MM.1S (cell line): ENCODE measurements around the gene ADARB1.

Source experiments
- DNase-seq: peaks from one replicate; pipeline ENCODE4 v3.0.0-alpha.2; 2015
- H2AFZ ChIP-seq: fragments of 300-600 bp; sonication (generic); 2 replicates; pipeline ENCODE4 v1.6.0; 2016; ENCODE audit warnings: antibody characterized with exemption, low read length
- H3F3A ChIP-seq: fragments of 300-600 bp; sonication (generic); 2 replicates; pipeline ENCODE4 v1.6.1; 2016; ENCODE audit warnings: mild to moderate bottlenecking, antibody characterized with exemption, low read length, moderate library complexity, mixed read lengths; ENCODE audit not compliant: insufficient read depth
- H3K27ac ChIP-seq: fragments of 300-600 bp; sonication (generic); 2 replicates; pipeline ENCODE4 v1.5.1; 2016; ENCODE audit warnings: mild to moderate bottlenecking, low read length
- H3K27me3 ChIP-seq: fragments of 300-600 bp; sonication (generic); replicated peaks from 2 replicates; pipeline ENCODE4 v1.6.0; 2016; ENCODE audit warnings: low read length; ENCODE audit not compliant: insufficient read depth
- H3K36me3 ChIP-seq: fragments of 300-600 bp; sonication (generic); replicated peaks from 2 replicates; pipeline ENCODE4 v1.6.1; 2016; ENCODE audit warnings: mild to moderate bottlenecking, low read length, mixed read lengths; ENCODE audit not compliant: insufficient read depth
- H3K4me1 ChIP-seq: fragments of 300-600 bp; sonication (generic); 2 replicates; pipeline ENCODE4 v1.6.1; 2016; ENCODE audit warnings: low read length, mixed read lengths
- H3K4me2 ChIP-seq: fragments of 300-600 bp; sonication (generic); 2 replicates; pipeline ENCODE4 v1.6.0; 2016; ENCODE audit warnings: low read depth, low read length
- H3K4me3 ChIP-seq: fragments of 300-600 bp; sonication (generic); 2 replicates; pipeline ENCODE4 v1.5.1; 2016; ENCODE audit warnings: low read length, mixed read lengths
- H3K79me2 ChIP-seq: fragments of 300-600 bp; sonication (generic); 2 replicates; pipeline ENCODE4 v1.6.1; 2016; ENCODE audit warnings: mixed run types, low read length, mixed read lengths
- H3K9ac ChIP-seq: fragments of 300-600 bp; sonication (generic); 2 replicates; pipeline ENCODE4 v1.6.1; 2016; ENCODE audit warnings: low read length, mixed read lengths
- H3K9me2 ChIP-seq: fragments of 300-600 bp; sonication (generic); replicated peaks from 2 replicates; pipeline ENCODE4 v1.6.1; 2016; ENCODE audit warnings: mild to moderate bottlenecking, low read length, mixed read lengths; ENCODE audit not compliant: insufficient read depth
- H3K9me3 ChIP-seq: fragments of 300-600 bp; sonication (generic); replicated peaks from 2 replicates; pipeline ENCODE4 v1.6.1; 2016; ENCODE audit warnings: mild to moderate bottlenecking, low read length, mixed read lengths; ENCODE audit not compliant: insufficient read depth
- H4K20me1 ChIP-seq: fragments of 300-600 bp; sonication (generic); 2 replicates; pipeline ENCODE4 v1.6.1; 2016; ENCODE audit warnings: mild to moderate bottlenecking, low read length, moderate library complexity, mixed read lengths; ENCODE audit not compliant: insufficient read depth
- EZH2 ChIP-seq: fragments of 300-600 bp; sonication (generic); optimal IDR thresholded peaks from 2 replicates; pipeline ENCODE3; 2017; ENCODE audit warnings: low read depth, mild to moderate bottlenecking, antibody characterized with exemption, low read length, mixed read lengths
- EZH2phosphoT487 ChIP-seq: fragments of 300-600 bp; sonication (generic); IDR thresholded peaks from 2 replicates; pipeline ENCODE4 v1.6.1; 2018; ENCODE audit warnings: antibody characterized with exemption, low read length
- TF ChIP-seq, protein P1 (sequence below): fragments of 300-600 bp; sonication (generic); IDR thresholded peaks from 2 replicates; pipeline ENCODE4 v1.5.1; 2016; ENCODE audit warnings: antibody characterized with exemption, low read length, mixed read lengths

The ADARB1 gene

DNA sequence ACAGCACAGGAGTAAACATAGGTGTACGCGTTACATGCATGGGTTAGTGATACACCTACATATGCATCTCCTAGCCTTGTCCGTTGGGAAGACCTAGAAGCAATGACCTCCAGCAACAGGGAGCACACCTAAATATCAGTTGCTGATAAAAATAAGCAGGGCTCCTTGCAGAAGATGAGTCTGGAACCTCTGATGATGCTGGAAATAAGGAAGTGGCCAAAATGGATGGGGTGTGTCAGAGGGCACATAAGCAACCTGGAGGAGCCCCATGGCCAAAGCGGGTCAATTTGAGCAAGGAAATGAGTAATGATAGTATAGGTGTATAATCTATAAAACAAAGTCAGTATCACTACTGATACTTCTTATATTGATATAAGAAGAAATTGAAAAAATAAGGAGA lies 13.7 kb downstream of the ADARB1 start:
- no peak overlapping the region for H2AFZ ChIP-seq
- no peaks in the 10 kb centered on the region for H3F3A ChIP-seq
- peaks cover 99% of the 10 kb centered on the region for H3K27me3 ChIP-seq
- H3K79me2 ChIP-seq: no peaks in the 10 kb centered on the region
- H3K9me2 ChIP-seq: no peaks in the 10 kb centered on the region
- no peaks in the 10 kb centered on the region for H3K9me3 ChIP-seq
- TF ChIP-seq EZH2 (no peak), EZH2phosphoT487 (no peak)
- TF ChIP-seq, protein P1, sequence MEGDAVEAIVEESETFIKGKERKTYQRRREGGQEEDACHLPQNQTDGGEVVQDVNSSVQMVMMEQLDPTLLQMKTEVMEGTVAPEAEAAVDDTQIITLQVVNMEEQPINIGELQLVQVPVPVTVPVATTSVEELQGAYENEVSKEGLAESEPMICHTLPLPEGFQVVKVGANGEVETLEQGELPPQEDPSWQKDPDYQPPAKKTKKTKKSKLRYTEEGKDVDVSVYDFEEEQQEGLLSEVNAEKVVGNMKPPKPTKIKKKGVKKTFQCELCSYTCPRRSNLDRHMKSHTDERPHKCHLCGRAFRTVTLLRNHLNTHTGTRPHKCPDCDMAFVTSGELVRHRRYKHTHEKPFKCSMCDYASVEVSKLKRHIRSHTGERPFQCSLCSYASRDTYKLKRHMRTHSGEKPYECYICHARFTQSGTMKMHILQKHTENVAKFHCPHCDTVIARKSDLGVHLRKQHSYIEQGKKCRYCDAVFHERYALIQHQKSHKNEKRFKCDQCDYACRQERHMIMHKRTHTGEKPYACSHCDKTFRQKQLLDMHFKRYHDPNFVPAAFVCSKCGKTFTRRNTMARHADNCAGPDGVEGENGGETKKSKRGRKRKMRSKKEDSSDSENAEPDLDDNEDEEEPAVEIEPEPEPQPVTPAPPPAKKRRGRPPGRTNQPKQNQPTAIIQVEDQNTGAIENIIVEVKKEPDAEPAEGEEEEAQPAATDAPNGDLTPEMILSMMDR: no peak
- H4K20me1 ChIP-seq: no peaks in the 10 kb centered on the region
- H3K4me2 ChIP-seq: no peak overlapping the region
- H3K36me3 ChIP-seq: no peaks in the 10 kb centered on the region
- DNase-seq: no peak
- no peak overlapping the region for H3K9ac ChIP-seq
- H3K27ac ChIP-seq: no peak overlapping the region
- no peak overlapping the region for H3K4me3 ChIP-seq
- H3K4me1 ChIP-seq: no peaks in the 10 kb centered on the region

DNA sequence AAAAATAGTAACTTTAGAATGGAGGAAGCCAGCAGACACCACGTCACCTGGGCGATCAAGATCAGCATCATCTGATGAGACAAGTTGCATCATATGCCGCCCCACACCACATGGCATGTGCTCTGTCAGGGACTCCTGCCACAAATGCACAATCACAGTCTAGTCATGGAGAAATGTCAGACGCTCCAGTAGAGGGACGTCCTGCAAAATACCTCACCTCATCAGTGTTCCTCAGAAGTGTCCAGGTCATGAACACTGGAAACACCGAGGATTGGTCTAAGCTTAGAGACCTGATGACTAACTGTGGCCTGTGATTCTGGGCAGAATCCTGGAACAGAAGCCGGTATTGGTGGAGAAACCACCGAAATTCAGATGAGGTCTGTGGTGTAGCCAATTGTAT lies 14.3 kb downstream of the ADARB1 start:
- Histone ChIP-seq H3F3A (no peaks in the 10 kb centered on the region), H3K4me1 (no peaks in the 10 kb centered on the region), H3K4me3 (no peak overlapping the region), H2AFZ (no peak overlapping the region), H3K27ac (no peak overlapping the region), H3K27me3 (peaks cover 99% of the 10 kb centered on the region), H3K9me2 (no peaks in the 10 kb centered on the region), H4K20me1 (no peaks in the 10 kb centered on the region), H3K9ac (no peak overlapping the region), H3K36me3 (no peaks in the 10 kb centered on the region), H3K4me2 (no peak overlapping the region), H3K9me3 (no peaks in the 10 kb centered on the region), H3K79me2 (no peaks in the 10 kb centered on the region)
- TF ChIP-seq, protein P1: no peak
- TF ChIP-seq EZH2 (no peak), EZH2phosphoT487 (no peak)
- no peak for DNase-seq

DNA sequence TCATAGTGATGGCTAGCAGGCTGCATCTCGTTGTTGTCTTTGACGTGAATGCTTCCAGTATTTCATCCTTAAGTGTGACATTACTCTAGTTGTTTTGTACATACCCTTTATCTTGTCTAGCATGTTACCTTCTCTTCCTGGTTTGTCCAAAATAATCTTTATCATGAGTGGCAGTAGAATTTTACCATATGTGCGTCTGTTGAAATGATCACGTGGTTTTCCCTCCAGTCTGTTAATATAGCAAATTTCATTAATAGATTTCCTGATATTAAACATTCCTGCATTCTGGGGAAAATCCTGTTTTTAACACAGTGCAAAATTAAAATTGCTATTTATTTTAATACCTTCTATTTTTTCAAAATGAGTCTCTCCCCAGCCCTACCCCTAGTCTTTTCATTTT lies 15.6 kb downstream of the ADARB1 start:
- no peak for DNase-seq
- TF ChIP-seq, protein P1: no peak
- TF ChIP-seq EZH2phosphoT487 (no peak), EZH2 (no peak)
- no peaks in the 10 kb centered on the region for H4K20me1 ChIP-seq

More for the DNA sequence above, 15.6 kb downstream of the ADARB1 start:
- Histone ChIP-seq H3K27ac (no peak overlapping the region), H3K27me3 (peaks cover 100% of the 10 kb centered on the region), H3K4me1 (no peaks in the 10 kb centered on the region), H3K79me2 (no peaks in the 10 kb centered on the region), H3K9me2 (no peaks in the 10 kb centered on the region), H3K36me3 (no peaks in the 10 kb centered on the region), H2AFZ (no peak overlapping the region), H3K9me3 (no peaks in the 10 kb centered on the region), H3F3A (no peaks in the 10 kb centered on the region), H3K9ac (no peak overlapping the region), H3K4me3 (no peak overlapping the region), H3K4me2 (no peak overlapping the region)
